Psoas muscle (tissue), 8 donors: ENCODE data around the gene NF1. TPM values are rescaled to one million over a fixed set of nuclear protein-coding genes. Genes with fewer than 3 reads are reported as not detected.

Experiments
- ATAC-seq, 4 donors: fragments of 200-7000 bp; cut with Tn5 transposase; one replicate each; pipeline ENCODE4 v1.9.1; 2020; ENCODE audit warnings: moderate library complexity in 3 of 4, mild to moderate bottlenecking in 2 of 4
- DNase-seq, 2 donors: peaks; one replicate each; pipeline ENCODE4 v3.0.0-alpha.2; 2020
- H3K27ac ChIP-seq: fragments of 200-600 bp; one replicate; pipeline ENCODE4 v1.8.0; 2022
- H3K27me3 ChIP-seq, 3 donors: fragments of 200-600 bp in 1 of 3; one replicate each; pipeline versions ENCODE4 v1.6.1 to v1.8.0; 2013 to 2022; ENCODE audit warnings: low read length in 2 of 3, mild to moderate bottlenecking in 2 of 3, moderate library complexity in 1 of 3; ENCODE audit not compliant: insufficient read depth in 3 of 3
- H3K36me3 ChIP-seq, 2 donors: fragments of 200-600 bp in 1 of 2; one replicate each; pipeline versions ENCODE4 v1.6.1 to v1.8.0; 2013 to 2022; ENCODE audit warnings: low read depth in 1 of 2, mild to moderate bottlenecking in 1 of 2, moderate library complexity in 1 of 2; ENCODE audit not compliant: insufficient read depth in 1 of 2
- H3K4me1 ChIP-seq: fragments of 200-600 bp; one replicate; pipeline ENCODE4 v1.8.0; 2022
- H3K4me3 ChIP-seq: fragments of 200-600 bp; one replicate; pipeline ENCODE4 v1.8.0; 2022; ENCODE audit warnings: mild to moderate bottlenecking
- H3K9me3 ChIP-seq: fragments of 200-600 bp; one replicate; pipeline ENCODE4 v1.8.0; 2022
- WGBS, 3 donors: extraction: QIAGEN DNeasy Blood & Tissue Kit; methylation state at CpG; one replicate each; pipeline versions ENCODE4 v1.1.6 to v1.1.7; 2013; 5-methylcytosine and 5-hydroxymethylcytosine counted together
- intact Hi-C, 2 donors: fragments of 100-400 bp; cut with DNase I; formaldehyde crosslinking; loops; one replicate each; pipeline versions ENCODE4 v1.11.0 to v1.14.2; 2022
- polyA plus RNA-seq, 3 donors: library from polyadenylated mRNA; stranded (reverse); fragments of 200-250 nt; gene quantifications; one replicate each; pipeline ENCODE4 v1.2.3, GENCODE V29; 2013
- total RNA-seq, 4 donors: library from RNA; stranded (reverse); fragmentation: NEBNext Ultra II Directional in 2 of 4; extraction: Animal tissue kit (Norgen Biotek cat#: 25700) in 2 of 4; gene quantifications; one replicate each; pipeline versions ENCODE4 v1.2.1 to v1.2.4, GENCODE V29; 2021 to 2023
- TF ChIP-seq, protein P1 (sequence below): fragments of 200-600 bp; IDR thresholded peaks from one replicate; pipeline ENCODE4 v1.8.0; 2022; ENCODE audit warnings: antibody characterized with exemption
- donor health status: healthy with polysubstance abuse.
- donor health status: DM: no; HTN: no; CAD: no; lungs with moderate emphysema.
- donor health status: Bipolar disorder and iron deficiency.
- donor health status: healthy.
- donor health status: DM: yes; HTN: yes; CAD: no.
- donor health status: DM: no; HTN: no; CAD: no.
- donor health status: DM: no; HTN: no; CAD: no.
- donor health status: DM: yes; HTN: yes; CAD: no.

The NF1 gene
- total and polyA plus RNA-seq, 7 donors = 3.5 to 35.5 (median 27.4) TPM

DNA sequence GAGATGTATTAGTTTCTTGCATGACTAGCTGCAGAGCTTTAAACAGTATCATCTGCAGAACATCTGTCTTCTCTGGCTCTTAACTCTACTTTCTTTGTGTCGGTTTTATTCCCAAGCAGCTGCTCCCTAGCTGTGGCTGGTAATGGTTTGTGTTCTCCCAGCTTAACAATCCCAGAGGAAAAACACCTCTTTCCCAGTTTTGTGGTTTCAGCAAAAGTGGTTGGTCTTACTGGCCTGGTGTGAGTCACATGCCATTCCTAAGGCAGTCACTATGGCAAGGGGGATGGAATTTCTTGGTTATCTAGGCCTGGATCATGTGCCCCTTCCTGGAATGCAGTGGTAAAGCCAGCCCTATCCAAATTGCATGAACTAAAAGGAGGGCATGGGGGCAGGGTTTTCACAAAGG lies 174.8 kb downstream of the NF1 start:
- peak in 3 of 4 donors; percentile 63 to 69 (median 65) for ATAC-seq
- no peaks in the 10 kb centered on the region for H3K9me3 ChIP-seq
- H3K27ac ChIP-seq = no peak overlapping the region
- TF ChIP-seq, protein P1, sequence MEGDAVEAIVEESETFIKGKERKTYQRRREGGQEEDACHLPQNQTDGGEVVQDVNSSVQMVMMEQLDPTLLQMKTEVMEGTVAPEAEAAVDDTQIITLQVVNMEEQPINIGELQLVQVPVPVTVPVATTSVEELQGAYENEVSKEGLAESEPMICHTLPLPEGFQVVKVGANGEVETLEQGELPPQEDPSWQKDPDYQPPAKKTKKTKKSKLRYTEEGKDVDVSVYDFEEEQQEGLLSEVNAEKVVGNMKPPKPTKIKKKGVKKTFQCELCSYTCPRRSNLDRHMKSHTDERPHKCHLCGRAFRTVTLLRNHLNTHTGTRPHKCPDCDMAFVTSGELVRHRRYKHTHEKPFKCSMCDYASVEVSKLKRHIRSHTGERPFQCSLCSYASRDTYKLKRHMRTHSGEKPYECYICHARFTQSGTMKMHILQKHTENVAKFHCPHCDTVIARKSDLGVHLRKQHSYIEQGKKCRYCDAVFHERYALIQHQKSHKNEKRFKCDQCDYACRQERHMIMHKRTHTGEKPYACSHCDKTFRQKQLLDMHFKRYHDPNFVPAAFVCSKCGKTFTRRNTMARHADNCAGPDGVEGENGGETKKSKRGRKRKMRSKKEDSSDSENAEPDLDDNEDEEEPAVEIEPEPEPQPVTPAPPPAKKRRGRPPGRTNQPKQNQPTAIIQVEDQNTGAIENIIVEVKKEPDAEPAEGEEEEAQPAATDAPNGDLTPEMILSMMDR = no peak
- DNase-seq = no peak
- 28 to 38% (median 33%) methylated on average over 1 of the region's 1 CpG for WGBS, 3 donors
- H3K27me3 ChIP-seq = no peaks in the 10 kb centered on the region
- H3K4me1 ChIP-seq = peaks cover 10% of the 10 kb centered on the region
- H3K4me3 ChIP-seq = no peak overlapping the region
- peaks cover 2 to 43% of the 10 kb centered on the region in 2 donors for H3K36me3 ChIP-seq
- intact Hi-C loops = no loop called here

DNA sequence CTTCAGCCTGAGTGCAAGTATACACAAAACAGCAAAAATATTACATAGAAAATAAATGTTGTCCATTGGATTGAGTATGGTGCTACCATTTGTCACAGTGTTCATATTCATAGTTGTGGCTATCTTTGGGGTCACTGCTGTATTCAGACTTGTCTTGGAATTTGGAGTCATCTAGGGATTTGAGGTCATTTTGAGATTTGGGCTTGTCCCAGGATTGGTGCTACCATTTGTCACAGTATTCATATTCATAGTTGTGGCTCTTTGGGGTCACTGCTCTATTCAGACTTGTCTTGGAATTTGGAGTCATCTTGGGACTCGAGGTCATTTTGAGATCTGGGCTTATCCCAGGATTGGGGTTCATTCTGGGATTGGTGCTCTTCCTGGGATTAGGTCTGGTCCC lies 177.5 kb downstream of the NF1 start:
- intact Hi-C loops = no loop called here
- DNase-seq = no peak
- Histone ChIP-seq H3K36me3 (peaks cover 3 to 33% of the 10 kb centered on the region in 2 donors), H3K4me1 (peaks cover 10% of the 10 kb centered on the region), H3K9me3 (no peaks in the 10 kb centered on the region), H3K4me3 (no peak overlapping the region), H3K27me3 (no peaks in the 10 kb centered on the region), H3K27ac (no peak overlapping the region)
- no peak for ATAC-seq
- WGBS, 3 donors = 100% methylated on average over 1 of the region's 1 CpG
- TF ChIP-seq, protein P1 = no peak

GRCh38 chr17:31272803-31273202 lies 178.0 kb downstream of the NF1 start:
- Histone ChIP-seq H3K27me3 (no peaks in the 10 kb centered on the region), H3K4me1 (peaks cover 10% of the 10 kb centered on the region), H3K27ac (no peak overlapping the region), H3K4me3 (no peak overlapping the region), H3K36me3 (peaks cover 5 to 36% of the 10 kb centered on the region in 2 donors), H3K9me3 (no peaks in the 10 kb centered on the region)
- ATAC-seq (no peak), DNase-seq (no peak)
- TF ChIP-seq, protein P1 = no peak
- intact Hi-C loops = no loop called here

- H3K9me3 ChIP-seq = no peaks in the 10 kb centered on the region
- H3K4me3 ChIP-seq = no peak overlapping the region
- H3K27ac ChIP-seq = no peak overlapping the region
- intact Hi-C loops = no loop called here
- H3K27me3 ChIP-seq = no peaks in the 10 kb centered on the region
- WGBS, 3 donors = 51 to 63% (median 58%) methylated on average over 1 of the region's 1 CpG
- TF ChIP-seq, protein P1 = no peak
- peaks cover 10% of the 10 kb centered on the region for H3K4me1 ChIP-seq
- ATAC-seq = no peak
- H3K36me3 ChIP-seq = peaks cover 5 to 34% of the 10 kb centered on the region in 2 donors
- no peak for DNase-seq
Measured at GRCh38 chr17:31273516-31273915, 178.7 kb downstream of the NF1 start.

DNA sequence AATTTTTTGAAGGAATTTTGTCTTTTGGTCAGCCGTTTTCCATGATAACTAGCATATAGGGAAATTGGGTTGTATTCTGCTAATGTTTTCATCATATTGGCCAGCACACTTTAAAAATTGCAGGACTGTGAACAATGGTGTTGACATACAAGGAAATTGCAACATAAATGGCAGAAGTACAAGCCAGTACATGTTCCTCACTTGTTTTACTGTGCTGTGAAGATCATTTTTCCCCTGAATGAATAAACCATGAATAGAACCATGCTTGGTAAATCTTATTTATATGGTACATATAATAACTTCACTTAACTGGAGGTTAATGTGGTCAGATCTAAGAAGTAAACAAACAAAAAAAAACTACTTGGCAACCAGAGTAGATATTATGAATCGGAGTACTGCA lies 179.5 kb downstream of the NF1 start:
- ATAC-seq = peak in 2 of 4 donors; percentile 59 to 72
- no peak for DNase-seq
- H3K9me3 ChIP-seq = no peaks in the 10 kb centered on the region
- no peak overlapping the region for H3K4me3 ChIP-seq
- H3K27ac ChIP-seq = no peak overlapping the region
- H3K4me1 ChIP-seq = peaks cover 7% of the 10 kb centered on the region
- H3K27me3 ChIP-seq = no peaks in the 10 kb centered on the region
- TF ChIP-seq, protein P1 = no peak
- 57 to 83% (median 67%) methylated on average over 2 of the region's 2 CpGs for WGBS, 3 donors
- peaks cover 5 to 29% of the 10 kb centered on the region in 2 donors for H3K36me3 ChIP-seq
- intact Hi-C loops = no loop called here
